Panc1 (cell line): ENCODE data around the gene XG.

Experiments
- CTCF ChIP-seq: fragments of 450-650 bp; IDR thresholded peaks from 2 replicates; pipeline ENCODE4 v1.5.1; 2017; ENCODE audit warnings: mild to moderate bottlenecking
- POLR2AphosphoS5 ChIP-seq: IDR thresholded peaks from 2 replicates; pipeline ENCODE4 v1.6.1; 2012; ENCODE audit warnings: mild to moderate bottlenecking, low read depth, low read length, moderate library complexity
- REST ChIP-seq, 2 experiments: IDR thresholded peaks; 2 replicates each; pipeline ENCODE4 v1.6.1; 2011 to 2012; ENCODE audit warnings: low read depth in 2 of 2, control low read depth in 1 of 2, low read length in 1 of 2, mild to moderate bottlenecking in 1 of 2, moderate library complexity in 1 of 2; ENCODE audit not compliant: insufficient read depth in 1 of 2

GRCh38 chrX:2740672-2741071 lies 11.2 kb upstream of the XG start:
- TF ChIP-seq CTCF, result no peak
- no peak for TF ChIP-seq POLR2AphosphoS5
- TF ChIP-seq REST (IDR thresholded peaks at IDR 0.05; ENCODE audit: insufficient read depth in 1 of 2, low read depth in 2 of 2, low read length in 1 of 2), result no peak
